ENCODE data around the gene SETD9. TPM values are rescaled to one million over a fixed set of nuclear protein-coding genes. Genes with fewer than 3 reads are reported as not detected.

Gene SETD9
- total RNA-seq, 1 donor from 2014 or later, result 12.2 TPM

DNA sequence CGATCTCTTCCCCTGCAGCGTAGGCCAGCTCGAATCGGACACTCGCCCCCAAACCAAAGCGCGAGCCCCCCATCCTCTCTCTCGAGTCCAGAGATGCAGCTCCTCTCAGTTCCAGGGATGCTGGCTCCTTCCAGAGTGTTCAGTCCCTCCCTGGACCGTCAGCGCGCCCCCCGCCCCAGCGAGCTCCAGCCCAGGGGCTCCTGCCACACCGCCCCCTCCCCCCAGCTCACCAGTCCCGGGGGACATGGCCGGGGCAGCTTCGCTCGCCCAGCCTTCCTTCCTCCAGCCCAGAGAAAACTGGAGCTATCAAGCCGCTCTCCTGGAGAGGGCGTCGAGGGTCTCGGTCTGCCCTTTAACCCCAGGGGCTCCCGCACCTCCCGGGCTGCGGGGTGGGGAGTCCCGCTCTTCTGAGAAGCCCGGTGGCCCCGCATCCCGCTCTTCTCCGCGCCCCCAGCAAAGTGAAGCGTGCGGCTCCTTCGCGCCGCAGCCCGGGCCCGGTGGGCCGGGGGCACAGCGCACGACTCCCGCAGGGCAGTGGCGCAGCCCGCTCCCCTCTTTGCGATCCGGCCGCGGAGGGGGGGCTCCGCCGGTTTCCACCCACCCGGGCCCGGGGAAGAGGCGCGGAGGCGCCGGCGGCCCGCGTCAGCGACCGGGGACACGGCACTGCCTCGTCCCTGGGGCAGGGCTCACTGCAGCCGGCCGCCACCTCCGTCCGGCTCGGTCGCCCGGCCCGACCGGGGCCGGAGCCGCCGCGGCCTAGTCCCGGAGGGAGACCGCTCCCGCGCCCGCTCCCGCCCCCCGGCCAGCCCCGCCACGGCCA, 41.9 kb downstream of the SETD9 start:
- Histone ChIP-seq H3K9ac (ENCODE audit: low read length) (peak overlapping the region; percentile 89), H3K9me3 (ENCODE audit: insufficient read depth, low read depth, low read length) (no peaks in the 10 kb centered on the region), H3K27ac (ENCODE audit: low read depth, low read length) (peak overlapping the region; percentile 63), H3K4me3 (ENCODE audit: insufficient read depth, low read depth, low read length) (peak overlapping the region; percentile 85), H3K27me3 (ENCODE audit: insufficient read depth, low read length) (no peaks in the 10 kb centered on the region), H3K79me2 (ENCODE audit: insufficient read depth, low read length) (peaks cover 46% of the 10 kb centered on the region), H3K4me1 (ENCODE audit: insufficient read depth, low read length) (peaks cover 5% of the 10 kb centered on the region), H3K36me3 (ENCODE audit: insufficient read depth, low read length) (peaks cover 15% of the 10 kb centered on the region), H3K4me2 (ENCODE audit: low read length) (peak overlapping the region; percentile 98), H2AFZ (ENCODE audit: low read depth, low read length) (peak overlapping the region; percentile 74), H4K20me1 (ENCODE audit: insufficient read depth, low read length) (peaks cover 28% of the 10 kb centered on the region)
- Mint-ChIP-seq H3K9me3 (ENCODE audit: unreplicated experiment) (no peaks in the 10 kb centered on the region), H3K27ac (ENCODE audit: unreplicated experiment) (peak overlapping the region; percentile 91), H3K4me3 (ENCODE audit: unreplicated experiment) (peak overlapping the region; percentile 97), H3K4me1 (ENCODE audit: low read depth, unreplicated experiment) (peaks cover 4% of the 10 kb centered on the region), H3K27me3 (ENCODE audit: low read depth, unreplicated experiment) (peaks cover 3% of the 10 kb centered on the region), H3K36me3 (ENCODE audit: low read depth, unreplicated experiment) (no peaks in the 10 kb centered on the region)
- TF ChIP-seq, protein P1, sequence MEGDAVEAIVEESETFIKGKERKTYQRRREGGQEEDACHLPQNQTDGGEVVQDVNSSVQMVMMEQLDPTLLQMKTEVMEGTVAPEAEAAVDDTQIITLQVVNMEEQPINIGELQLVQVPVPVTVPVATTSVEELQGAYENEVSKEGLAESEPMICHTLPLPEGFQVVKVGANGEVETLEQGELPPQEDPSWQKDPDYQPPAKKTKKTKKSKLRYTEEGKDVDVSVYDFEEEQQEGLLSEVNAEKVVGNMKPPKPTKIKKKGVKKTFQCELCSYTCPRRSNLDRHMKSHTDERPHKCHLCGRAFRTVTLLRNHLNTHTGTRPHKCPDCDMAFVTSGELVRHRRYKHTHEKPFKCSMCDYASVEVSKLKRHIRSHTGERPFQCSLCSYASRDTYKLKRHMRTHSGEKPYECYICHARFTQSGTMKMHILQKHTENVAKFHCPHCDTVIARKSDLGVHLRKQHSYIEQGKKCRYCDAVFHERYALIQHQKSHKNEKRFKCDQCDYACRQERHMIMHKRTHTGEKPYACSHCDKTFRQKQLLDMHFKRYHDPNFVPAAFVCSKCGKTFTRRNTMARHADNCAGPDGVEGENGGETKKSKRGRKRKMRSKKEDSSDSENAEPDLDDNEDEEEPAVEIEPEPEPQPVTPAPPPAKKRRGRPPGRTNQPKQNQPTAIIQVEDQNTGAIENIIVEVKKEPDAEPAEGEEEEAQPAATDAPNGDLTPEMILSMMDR (IDR thresholded peaks at IDR 0.05; ENCODE audit: insufficient read depth, low read depth, low read length), result no peak
- no peak for TF ChIP-seq EZH2 (IDR thresholded peaks at IDR 0.05; ENCODE audit: insufficient read depth, low read length)
- DNase-seq (ENCODE audit: low read depth) (no peak), FAIRE-seq (no peak)

DNA sequence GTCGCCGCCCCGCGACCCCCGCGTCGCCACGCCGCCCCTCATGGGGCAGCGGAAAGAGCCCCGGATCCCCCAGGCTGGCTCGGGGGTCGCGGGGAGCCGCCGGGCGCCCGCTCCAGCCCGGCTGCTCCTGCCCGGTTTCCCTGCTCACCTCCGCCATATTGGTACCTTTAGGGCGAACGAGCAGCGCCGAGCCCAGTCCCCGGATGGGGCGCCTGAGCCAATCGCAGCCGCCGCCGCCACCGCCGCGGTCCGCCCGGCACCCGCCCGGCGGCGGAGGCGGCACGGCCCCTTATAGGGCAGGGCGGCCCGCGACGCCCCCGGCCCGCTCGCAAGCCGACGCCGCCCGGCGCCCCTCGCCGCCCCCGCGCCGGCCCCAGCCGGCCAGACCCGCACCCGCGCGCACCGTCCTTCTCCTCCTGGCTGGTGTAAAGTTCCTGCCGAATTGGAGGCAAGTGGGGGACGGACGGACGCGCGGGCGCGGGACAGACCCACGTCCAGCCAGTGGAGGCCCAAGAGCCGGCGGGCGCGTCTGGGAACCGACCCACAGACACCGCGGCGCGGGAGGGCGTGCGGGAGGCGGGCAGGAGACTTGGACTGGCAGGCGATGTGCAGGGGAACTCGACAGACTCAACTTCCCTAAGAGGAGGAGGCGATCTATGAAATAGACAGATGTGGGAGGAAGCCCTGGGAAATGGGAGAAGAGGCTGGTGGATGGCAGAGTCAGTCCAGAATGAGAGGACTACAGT, 42.7 kb downstream of the SETD9 start, which contains the start of gene MIER3:
TSS of gene MIER3 (minus strand) at position 178 of the 746 bp plus-strand sequence. CDS start at position 157, 21 bp downstream.
- TF ChIP-seq, protein P1 (IDR thresholded peaks at IDR 0.05; ENCODE audit: insufficient read depth, low read depth, low read length), result no peak
- TF ChIP-seq EZH2 (IDR thresholded peaks at IDR 0.05; ENCODE audit: insufficient read depth, low read length), result no peak
- H4K20me1 ChIP-seq (ENCODE audit: insufficient read depth, low read length), result peaks cover 28% of the 10 kb centered on the region
- peak within 1 kb of the TSS; percentile 89 for H3K9ac ChIP-seq (ENCODE audit: low read length)
- H3K27ac ChIP-seq (ENCODE audit: low read depth, low read length), result peak within 1 kb of the TSS; percentile 63
- H3K27me3 ChIP-seq (ENCODE audit: insufficient read depth, low read length), result no peaks in the 10 kb centered on the region
- H3K4me2 ChIP-seq (ENCODE audit: low read length), result peak within 1 kb of the TSS; percentile 98
- peaks cover 4% of the 10 kb centered on the region for H3K4me1 Mint-ChIP-seq (ENCODE audit: low read depth, unreplicated experiment)
- H3K4me3 Mint-ChIP-seq (ENCODE audit: unreplicated experiment), result peak within 1 kb of the TSS; percentile 97
- H3K4me3 ChIP-seq (ENCODE audit: insufficient read depth, low read depth, low read length), result peak within 1 kb of the TSS; percentile 85
- H3K9me3 Mint-ChIP-seq (ENCODE audit: unreplicated experiment), result no peaks in the 10 kb centered on the region
- H3K36me3 Mint-ChIP-seq (ENCODE audit: low read depth, unreplicated experiment), result no peaks in the 10 kb centered on the region
- H3K27ac Mint-ChIP-seq (ENCODE audit: unreplicated experiment), result peak within 1 kb of the TSS; percentile 91
- H3K27me3 Mint-ChIP-seq (ENCODE audit: low read depth, unreplicated experiment), result peaks cover 3% of the 10 kb centered on the region
- FAIRE-seq, result no peak
- no peaks in the 10 kb centered on the region for H3K9me3 ChIP-seq (ENCODE audit: insufficient read depth, low read depth, low read length)
- H3K79me2 ChIP-seq (ENCODE audit: insufficient read depth, low read length), result peaks cover 43% of the 10 kb centered on the region
- H3K4me1 ChIP-seq (ENCODE audit: insufficient read depth, low read length), result peaks cover 5% of the 10 kb centered on the region
- H2AFZ ChIP-seq (ENCODE audit: low read depth, low read length), result peak within 1 kb of the TSS; percentile 90
- DNase-seq (ENCODE audit: low read depth), result peak; percentile 55
- H3K36me3 ChIP-seq (ENCODE audit: insufficient read depth, low read length), result peaks cover 8% of the 10 kb centered on the region

All from astrocyte (in vitro differentiated cells and primary cell).